Left lung (tissue), 14 donors: ENCODE measurements around the gene SUGP2. TPM values are rescaled to one million over a fixed set of nuclear protein-coding genes. Genes with fewer than 3 reads are reported as not detected.

Source experiments
- ATAC-seq: fragments of 200-7000 bp; cut with Tn5 transposase; one replicate; pipeline ENCODE4 v1.9.1; 2020; ENCODE audit warnings: moderate library complexity
- DNase-seq, 4 donors: peaks; one replicate each; pipeline ENCODE4 v3.0.0-alpha.2; 2013 to 2020
- H3K27ac ChIP-seq, 2 donors: fragments of 200-600 bp; sonication (generic) in 1 of 2; one replicate each; pipeline versions ENCODE4 v1.5.0 to v1.8.0; 2020 to 2021
- H3K27me3 ChIP-seq, 2 donors: fragments of 200-600 bp; sonication (generic) in 1 of 2; one replicate each; pipeline versions ENCODE4 v1.5.0 to v1.8.0; 2020 to 2021
- H3K36me3 ChIP-seq, 2 donors: fragments of 200-600 bp; sonication (generic) in 1 of 2; one replicate each; pipeline versions ENCODE4 v1.5.0 to v1.8.0; 2020 to 2021
- H3K4me1 ChIP-seq, 2 donors: fragments of 200-600 bp; one replicate each; pipeline ENCODE4 v1.8.0; 2021
- H3K4me3 ChIP-seq, 2 donors: fragments of 200-600 bp; sonication (generic) in 1 of 2; one replicate each; pipeline versions ENCODE4 v1.5.0 to v1.8.0; 2020 to 2021; ENCODE audit warnings: mild to moderate bottlenecking in 1 of 2
- H3K9me3 ChIP-seq, 2 donors: fragments of 200-600 bp; sonication (generic) in 1 of 2; one replicate each; pipeline versions ENCODE4 v1.5.0 to v1.8.0; 2020 to 2021
- CTCF ChIP-seq, 2 donors: fragments of 200-600 bp; sonication (generic) in 1 of 2; IDR thresholded peaks; one replicate each; pipeline versions ENCODE4 v1.5.0 to v1.8.0; 2021; ENCODE audit warnings: antibody characterized with exemption in 2 of 2
- intact Hi-C, 2 donors: fragments of 100-400 bp; cut with DNase I; formaldehyde crosslinking; loops; one replicate each; pipeline versions ENCODE4 v1.11.2 to v1.14.2; 2022
- long read RNA-seq, 12 donors: library from polyadenylated mRNA in 2 of 12; unstranded in 2 of 12; transcript quantifications; one replicate each; pipeline ENCODE4 v2.0.0 and lab custom pipeline, GENCODE V29; 2019 to 2026
- polyA plus RNA-seq, 6 donors: library from polyadenylated mRNA; unstranded; fragments of 120-200 nt; gene quantifications; one replicate each; pipeline ENCODE4 v1.2.1, GENCODE V29; 2013; ENCODE audit not compliant: insufficient read length in 6 of 6
- total RNA-seq, 2 donors: library from RNA; stranded (reverse); fragmentation: NEBNext Ultra II Directional; extraction: Animal tissue kit (Norgen Biotek cat#: 25700); gene quantifications; one replicate each; pipeline ENCODE4 v1.2.1, GENCODE V29; 2021
- donor health status: DM: no; HTN: yes; CAD: no.
- donor health status: DM: no; HTN: no; CAD: no.

SUGP2 gene
- 10 to 100 TPM; 64.2 to 80.3 TPM for total RNA-seq
- polyA plus RNA-seq, result 100 to 1,000 TPM in 5 of 6 donors, 10 to 100 TPM in 1; 94.1 to 139 (median 108) TPM
- long read RNA-seq, donor 1, partial matches to known transcripts, result 131 of 132 reads
- long read RNA-seq, donor 1, other reads (novel, unspliced or antisense), result 0 of 132 reads
- long read RNA-seq, donor 2, partial matches to known transcripts, result 112 of 119 reads
- long read RNA-seq, donor 2, other reads (novel, unspliced or antisense), result 5 of 119 reads
- long read RNA-seq, donor 3, partial matches to known transcripts, result 20 of 22 reads
- long read RNA-seq, donor 3, other reads (novel, unspliced or antisense), result 0 of 22 reads
- long read RNA-seq, donor 4, partial matches to known transcripts, result 5 of 7 reads
- long read RNA-seq, donor 4, other reads (novel, unspliced or antisense), result 2 of 7 reads
- long read RNA-seq, donor 5, partial matches to known transcripts, result 61 of 64 reads
- long read RNA-seq, donor 5, other reads (novel, unspliced or antisense), result 0 of 64 reads
- long read RNA-seq, donor 6, partial matches to known transcripts, result 22 of 27 reads
- long read RNA-seq, donor 6, other reads (novel, unspliced or antisense), result 0 of 27 reads
- long read RNA-seq, donor 7, partial matches to known transcripts, result 17 of 23 reads
- long read RNA-seq, donor 7, other reads (novel, unspliced or antisense), result 5 of 23 reads
- long read RNA-seq, donor 8, partial matches to known transcripts, result 31 of 32 reads
- long read RNA-seq, donor 8, other reads (novel, unspliced or antisense), result 0 of 32 reads
- long read RNA-seq, donor 9, result 0 reads
- long read RNA-seq, donor 10, partial matches to known transcripts, result 0 of 2 reads
- long read RNA-seq, donor 10, other reads (novel, unspliced or antisense), result 2 of 2 reads
- long read RNA-seq, donor 11, result 0 reads
- long read RNA-seq, donor 12, partial matches to known transcripts, result 16 of 17 reads
- long read RNA-seq, donor 12, other reads (novel, unspliced or antisense), result 0 of 17 reads

GRCh38 chr19:19033426-19034203 lies at the start of gene SUGP2, which contains the start of gene ARMC6:
TSS of gene SUGP2 (minus strand) at chr19:19033517. CDS start at chr19:19031071, 2,446 bp downstream.
TSS of gene ARMC6 (plus strand) at chr19:19033603. CDS start at chr19:19034210, 607 bp downstream.
- intact Hi-C loops, result no loop called here

GRCh38 chr19:19081642-19082151 lies 48.4 kb upstream of the SUGP2 start:
- Histone ChIP-seq H3K4me1 (no peaks in the 10 kb centered on the region), H3K36me3 (no peaks in the 10 kb centered on the region), H3K27ac (no peak overlapping the region), H3K9me3 (no peaks in the 10 kb centered on the region), H3K27me3 (no peaks in the 10 kb centered on the region), H3K4me3 (no peak overlapping the region)
- no peak for ATAC-seq
- no peak for TF ChIP-seq CTCF (IDR thresholded peaks at IDR 0.05)
- DNase-seq, result no peak
- intact Hi-C loops, result no loop called here

More at GRCh38 chr19:19033426-19034203, at the start of gene SUGP2, which contains the start of gene ARMC6:
- Histone ChIP-seq H3K4me3 (peak within 1 kb of the TSS; percentile 86 to 94), H3K27ac (peak within 1 kb of the TSS; percentile 97), H3K4me1 (peaks cover 14 to 32% of the 10 kb centered on the region in 2 donors), H3K27me3 (no peaks in the 10 kb centered on the region), H3K9me3 (no peaks in the 10 kb centered on the region), H3K36me3 (peaks cover 0 to 34% of the 10 kb centered on the region in 2 donors)
- DNase-seq (peak; percentile 88 to 97 (median 94)), ATAC-seq (peak; percentile 84)
- TF ChIP-seq CTCF (IDR thresholded peaks at IDR 0.05), result no peak

DNA sequence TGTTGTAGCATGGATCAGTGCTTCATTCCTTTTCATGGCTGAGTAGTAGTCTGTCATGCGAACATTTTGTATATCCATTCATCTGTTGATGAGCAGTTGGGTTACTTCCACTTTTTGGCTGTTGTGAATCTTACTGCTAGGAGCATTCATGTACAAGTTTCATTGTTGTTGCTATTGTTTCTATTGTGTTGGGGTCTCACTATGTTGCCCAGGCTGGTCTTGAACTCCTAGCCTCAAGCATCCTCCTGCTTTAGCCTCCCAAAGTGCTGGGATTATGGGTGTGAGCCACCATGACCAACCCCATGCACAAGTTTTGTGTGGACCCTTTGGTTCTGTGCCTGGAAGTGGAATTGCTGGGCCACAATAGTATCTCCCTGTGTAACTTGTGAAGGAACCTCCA lies 46.3 kb upstream of the SUGP2 start:
- H3K4me1 ChIP-seq, result no peaks in the 10 kb centered on the region
- TF ChIP-seq CTCF (IDR thresholded peaks at IDR 0.05), result no peak
- no peaks in the 10 kb centered on the region for H3K27me3 ChIP-seq
- no peak for ATAC-seq
- no peak overlapping the region for H3K27ac ChIP-seq
- H3K4me3 ChIP-seq, result no peak overlapping the region
- H3K36me3 ChIP-seq, result no peaks in the 10 kb centered on the region
- H3K9me3 ChIP-seq, result no peaks in the 10 kb centered on the region
- no peak for DNase-seq
- intact Hi-C loops, result no loop called here

DNA sequence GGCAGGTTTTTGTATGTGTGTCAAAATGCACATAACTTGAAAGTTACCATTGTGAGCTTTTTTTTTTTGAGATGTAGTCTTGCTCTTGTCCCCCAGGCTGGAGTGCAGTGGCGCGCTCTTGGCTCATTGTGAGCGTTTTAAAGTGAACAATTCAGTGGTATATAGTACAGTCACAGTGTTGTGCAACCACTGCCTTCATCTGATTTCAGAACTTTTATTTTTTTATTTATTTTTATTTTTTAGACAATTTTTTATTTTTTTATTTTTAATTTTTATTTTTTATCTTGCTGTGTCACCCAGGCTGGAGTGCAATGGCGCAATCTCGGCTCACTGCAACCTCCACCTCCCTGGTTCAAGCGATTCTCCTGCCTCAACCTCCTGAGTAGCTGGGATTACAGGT lies 45.5 kb upstream of the SUGP2 start:
- H3K4me1 ChIP-seq, result no peaks in the 10 kb centered on the region
- TF ChIP-seq CTCF (IDR thresholded peaks at IDR 0.05), result no peak
- no peak overlapping the region for H3K27ac ChIP-seq
- intact Hi-C loops, result no loop called here
- no peak overlapping the region for H3K4me3 ChIP-seq
- no peaks in the 10 kb centered on the region for H3K27me3 ChIP-seq
- H3K9me3 ChIP-seq, result no peaks in the 10 kb centered on the region
- no peak for ATAC-seq
- DNase-seq, result no peak
- H3K36me3 ChIP-seq, result no peaks in the 10 kb centered on the region
